K562 (cell line): ENCODE results near the gene ODAD3. TPM values are rescaled to one million over a fixed set of nuclear protein-coding genes. Genes with fewer than 3 reads are reported as not detected.
A peak's percentile ranks its signal among the peaks of the same experiment; 100 is the strongest.

Experiments
- CREM ChIP-seq: IDR thresholded peaks from 2 replicates; pipeline ENCODE4 v1.6.1; 2014; ENCODE audit warnings: antibody characterized with exemption, low read depth
- ERF ChIP-seq: fragments of 450-650 bp; formaldehyde crosslinking; IDR thresholded peaks from 2 replicates; pipeline ENCODE4 v1.4.0; 2020; ENCODE audit warnings: mild to moderate bottlenecking, mixed read lengths
- ETV5 ChIP-seq: sonication (generic); formaldehyde crosslinking; IDR thresholded peaks from 2 replicates; pipeline ENCODE4 v1.4.0; 2020; ENCODE audit warnings: low read depth, mild to moderate bottlenecking, missing genetic modification reagents
- FOXP1 ChIP-seq: sonication (generic); formaldehyde crosslinking; IDR thresholded peaks from 2 replicates; pipeline ENCODE4 v1.8.0; 2022; ENCODE audit warnings: mild to moderate bottlenecking, missing genetic modification reagents
- GMEB1 ChIP-seq: fragments of 250-450 bp; sonication (Bioruptor Pico); IDR thresholded peaks from 2 replicates; pipeline ENCODE4 v1.4.0; 2020; ENCODE audit warnings: mild to moderate bottlenecking
- HCFC1 ChIP-seq: IDR thresholded peaks from 2 replicates; pipeline ENCODE4 v1.6.1; 2012; ENCODE audit warnings: low read depth, low read length, improper control_type of control experiment
- HMGN3 ChIP-seq: IDR thresholded peaks from 2 replicates; pipeline ENCODE4 v1.6.1; 2011; ENCODE audit warnings: borderline replicate concordance, low read depth, mild to moderate bottlenecking, mixed read lengths, low read length; ENCODE audit not compliant: insufficient read length; ENCODE audit errors: extremely low read depth
- JUND ChIP-seq, 2 experiments: IDR thresholded peaks; 2 replicates in 1 of 2; 3 replicates in 1 of 2; pipeline ENCODE4 v1.6.1; 2011; ENCODE audit warnings: borderline replicate concordance in 2 of 2, low read depth in 2 of 2, low read length in 2 of 2, improper control_type of control experiment in 1 of 2, missing biosample characterization in 1 of 2, missing genetic modification characterization in 1 of 2, missing genetic modification reagents in 1 of 2
- KLF1 ChIP-seq: fragments of 450-650 bp; IDR thresholded peaks from 2 replicates; pipeline ENCODE4 v1.6.1; 2016; ENCODE audit warnings: missing genetic modification characterization, missing compliant biosample characterization
- MAX ChIP-seq: sonication (generic); formaldehyde crosslinking; IDR thresholded peaks from 2 replicates; pipeline ENCODE4 v1.9.0; 2022; ENCODE audit warnings: mild to moderate bottlenecking, missing genetic modification reagents
- SIN3A ChIP-seq, 2 experiments: fragments of 150-350 bp in 1 of 2; IDR thresholded peaks; 2 replicates each; pipeline ENCODE4 v1.6.1; 2011 to 2016; ENCODE audit warnings: borderline replicate concordance in 2 of 2, low read depth in 2 of 2, low read length in 2 of 2, mild to moderate bottlenecking in 2 of 2, moderate library complexity in 2 of 2; ENCODE audit not compliant: control insufficient read depth in 1 of 2
- SMAD3 ChIP-seq: fragments of 450-650 bp; formaldehyde crosslinking; conservative IDR thresholded peaks from 2 replicates; pipeline ENCODE4 v1.4.0; 2020; ENCODE audit warnings: mild to moderate bottlenecking
- SMARCA5 ChIP-seq: fragments of 450-650 bp; IDR thresholded peaks from 2 replicates; pipeline ENCODE4 v1.6.1; 2016
- SRF ChIP-seq, 2 experiments: fragments of 250-450, 450-650 bp in 1 of 2; sonication (Bioruptor Pico) in 1 of 2; sonication (generic) in 1 of 2; formaldehyde crosslinking; IDR thresholded peaks; 2 replicates each; pipeline versions ENCODE4 v1.5.0 to v1.5.1; 2020 to 2022; ENCODE audit warnings: mild to moderate bottlenecking in 1 of 2, missing genetic modification reagents in 1 of 2
- TGIF2 ChIP-seq: sonication (generic); formaldehyde crosslinking; IDR thresholded peaks from 2 replicates; pipeline ENCODE4 v1.8.1; 2022; ENCODE audit warnings: mild to moderate bottlenecking, missing genetic modification reagents, moderate library complexity
- THRAP3 ChIP-seq: fragments of 450-650 bp; IDR thresholded peaks from 2 replicates; pipeline ENCODE4 v1.6.1; 2016; ENCODE audit warnings: mild to moderate bottlenecking, inconsistent platforms, borderline replicate concordance
- USF2 ChIP-seq: sonication (generic); formaldehyde crosslinking; IDR thresholded peaks from 2 replicates; pipeline ENCODE4 v1.5.0; 2020; ENCODE audit warnings: missing genetic modification reagents
- VEZF1 ChIP-seq: fragments of 200-800 bp; sonication (Bioruptor generic); IDR thresholded peaks from 2 replicates; pipeline ENCODE4 v1.6.1; 2017; ENCODE audit warnings: missing genetic modification characterization, missing compliant biosample characterization
- XRCC5 ChIP-seq: fragments of 200-400 bp; formaldehyde crosslinking; IDR thresholded peaks from 2 replicates; pipeline ENCODE4 v1.6.1; 2017; ENCODE audit warnings: low read depth, mild to moderate bottlenecking, low read length
- ZBED1 ChIP-seq: IDR thresholded peaks from 2 replicates; pipeline ENCODE4 v1.6.1; 2014
- ZFX ChIP-seq: sonication (generic); formaldehyde crosslinking; IDR thresholded peaks from 2 replicates; pipeline ENCODE4 v1.8.0; 2022; ENCODE audit warnings: mild to moderate bottlenecking, missing genetic modification reagents, moderate library complexity
- ZNF511 ChIP-seq: sonication (generic); formaldehyde crosslinking; IDR thresholded peaks from 2 replicates; pipeline ENCODE4 v1.8.0; 2022; ENCODE audit warnings: mild to moderate bottlenecking, missing genetic modification reagents
- polyA plus RNA-seq, 8 experiments: library from polyadenylated mRNA; depleted of rRNA in 4 of 8; stranded (reverse) in 5 of 8; unstranded in 3 of 8; fragments of >200 nt; fragmentation: Nextera tagmentation in 2 of 8; fragmentation: Illumina TruSeq in 1 of 8; extraction: Ambion mirVana in 2 of 8; extraction: Trizol in 1 of 8; gene quantifications; 2 replicates each; pipeline versions ENCODE4 v1.2.1 to v1.2.3, GENCODE V29; 2011 to 2014; ENCODE audit warnings: inconsistent platforms in 1 of 8, missing spikeins in 1 of 8
- total RNA-seq, 7 experiments: library from RNA; depleted of rRNA in 6 of 7; stranded (reverse); fragments of >200 nt in 6 of 7; fragmentation: Illumina TruSeq in 2 of 7; extraction: Trizol in 2 of 7; gene quantifications; 2 replicates each; pipeline versions ENCODE4 v1.2.1 to v1.2.3, GENCODE V29; 2011 to 2021; ENCODE audit warnings: low replicate concordance in 1 of 7

Gene ODAD3
- total and polyA plus RNA-seq, 9 of the 15 experiments (the other 6 are each of a cell fraction or from before 2014, with no cell fraction given): 0.07 to 0.72 (median 0.14) TPM; not detected in 2

- TF ChIP-seq JUND (IDR thresholded peaks at IDR 0.05; ENCODE audit: borderline replicate concordance, low read depth, low read length): 0 out of 2 replicates have a peak, but pooled peaks have one; percentile 4
- TF ChIP-seq JUND (tag; IDR thresholded peaks at IDR 0.05; ENCODE audit: borderline replicate concordance, low read depth, low read length): peak; percentile 6; the same call in 1 of the 3 replicates
- peak; percentile 94 for TF ChIP-seq ZNF511 (CRISPR knock-in tag)
- 0 out of 2 replicates have a peak, but pooled peaks have one; percentile 19 for TF ChIP-seq ETV5 (CRISPR knock-in tag)
- TF ChIP-seq ERF (CRISPR knock-in tag): no peak
- peak; percentile 85 for TF ChIP-seq VEZF1 (CRISPR knock-in tag)
- TF ChIP-seq CREM: peak; percentile 78
- peak; percentile 96 for TF ChIP-seq KLF1 (tag)
- TF ChIP-seq XRCC5: peak; percentile 51; the same call in 1 of the 2 replicates
- TF ChIP-seq GMEB1 (CRISPR knock-in tag): 0 out of 2 replicates have a peak, but pooled peaks have one; percentile 24
- TF ChIP-seq SIN3A (IDR thresholded peaks at IDR 0.05; ENCODE audit: borderline replicate concordance in 2 of 2, control insufficient read depth in 1 of 2, low read depth in 2 of 2, low read length in 2 of 2): peak; percentile 91 to 99
- TF ChIP-seq TGIF2 (CRISPR knock-in tag): 0 out of 2 replicates have a peak, but pooled peaks have one; percentile 65
- peak; percentile 38; the same call in 1 of the 2 replicates for TF ChIP-seq HCFC1
- peak; percentile 83 for TF ChIP-seq HMGN3
- peak; percentile 82 for TF ChIP-seq SMARCA5
- TF ChIP-seq MAX: peak; percentile 77
- TF ChIP-seq ZBED1: no peak
- peak in 1 of 2 experiments; percentile 50; a peak in 1 of 4 replicates for TF ChIP-seq SRF (CRISPR knock-in tag; IDR thresholded peaks at IDR 0.05)
- peak; percentile 28; the same call in 1 of the 2 replicates for TF ChIP-seq ZFX
- TF ChIP-seq USF2 (CRISPR knock-in tag): peak; percentile 23; the same call in 1 of the 2 replicates
- TF ChIP-seq SMAD3 (CRISPR knock-in tag): no peak
- peak; percentile 79 for TF ChIP-seq FOXP1
- no peak for TF ChIP-seq THRAP3
Measured at GRCh38 chr19:11479090-11479897, 44.4 kb upstream of the ODAD3 start (continued).
